ENCODE data around the gene MMP2.

Gene MMP2

DNA sequence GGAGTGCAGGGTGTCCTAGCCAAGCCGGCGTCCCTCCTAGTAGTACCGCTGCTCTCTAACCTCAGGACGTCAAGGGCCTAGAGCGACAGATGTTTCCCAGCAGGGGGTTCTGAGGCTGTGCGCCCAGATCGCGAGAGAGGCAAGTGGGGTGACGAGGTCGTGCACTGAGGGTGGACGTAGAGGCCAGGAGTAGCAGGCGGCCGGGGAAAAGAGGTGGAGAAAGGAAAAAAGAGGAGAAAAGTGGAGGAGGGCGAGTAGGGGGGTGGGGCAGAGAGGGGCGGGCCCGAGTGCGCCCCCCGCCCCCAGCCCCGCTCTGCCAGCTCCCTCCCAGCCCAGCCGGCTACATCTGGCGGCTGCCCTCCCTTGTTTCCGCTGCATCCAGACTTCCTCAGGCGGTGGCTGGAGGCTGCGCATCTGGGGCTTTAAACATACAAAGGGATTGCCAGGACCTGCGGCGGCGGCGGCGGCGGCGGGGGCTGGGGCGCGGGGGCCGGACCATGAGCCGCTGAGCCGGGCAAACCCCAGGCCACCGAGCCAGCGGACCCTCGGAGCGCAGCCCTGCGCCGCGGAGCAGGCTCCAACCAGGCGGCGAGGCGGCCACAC lies at the start of gene MMP2:
TSS of gene MMP2 (plus strand) at position 372 of the 603 bp plus-strand sequence. CDS start 282 bp downstream, outside the sequence.
- no peak for DNase-seq

DNA sequence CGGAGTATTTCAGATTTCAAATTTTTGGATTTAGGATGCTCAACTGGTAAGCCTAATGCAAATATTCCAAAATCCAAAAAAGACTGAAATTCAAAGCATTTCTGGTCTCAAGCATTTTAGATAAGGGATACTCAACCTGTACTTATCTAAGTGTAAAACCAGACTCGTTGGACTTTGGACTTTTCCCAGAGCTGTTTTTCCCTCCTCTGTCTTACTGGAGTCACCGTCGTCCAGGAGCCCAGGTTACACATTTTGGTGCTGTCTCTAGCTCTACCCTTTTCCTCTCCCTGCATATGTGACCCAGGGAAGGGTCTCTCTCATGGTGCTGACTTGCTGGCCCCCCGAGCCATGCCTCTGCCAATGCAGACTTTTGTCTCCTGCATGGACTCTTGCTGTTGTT lies 46.0 kb upstream of the MMP2 start:
- no peak for DNase-seq

DNA sequence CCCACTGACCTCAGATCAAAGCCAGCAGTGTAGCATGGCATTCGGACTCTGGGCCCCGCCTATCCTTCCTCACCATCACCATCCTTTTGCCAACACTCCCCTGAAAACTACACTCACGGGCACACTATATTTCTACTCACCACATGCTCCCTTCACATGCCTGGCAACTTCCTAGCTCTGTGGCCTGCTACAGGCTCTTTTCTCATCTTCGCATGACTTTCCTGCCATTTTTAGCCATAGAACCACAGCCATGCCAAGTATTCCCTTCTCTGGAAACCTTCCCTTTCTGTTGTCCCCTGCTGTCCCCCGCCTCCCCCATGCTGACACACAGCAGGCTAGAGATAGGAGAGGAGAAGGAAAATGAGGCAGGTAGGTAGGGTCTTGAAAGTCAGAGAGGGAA lies 45.5 kb upstream of the MMP2 start:
- no peak for DNase-seq

DNA sequence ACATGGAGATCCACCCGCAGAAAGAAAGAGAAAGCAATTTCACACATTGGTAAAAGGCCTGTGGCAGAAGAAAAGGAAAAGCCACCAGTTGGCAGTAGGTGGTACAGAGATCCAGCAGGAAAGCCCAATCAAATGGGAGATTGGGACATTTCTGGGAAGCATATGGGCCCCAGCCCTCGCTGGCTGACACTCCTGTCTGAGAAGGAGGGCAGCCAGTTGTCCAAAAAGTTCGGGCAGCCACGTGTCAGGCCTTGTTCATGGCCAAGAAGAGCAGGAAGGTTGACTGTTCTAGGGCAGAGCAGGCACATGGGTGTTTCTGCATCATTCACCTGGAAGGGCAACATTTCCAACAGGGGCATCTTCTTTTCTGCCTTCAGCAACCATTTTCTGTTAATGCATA lies 45.0 kb upstream of the MMP2 start:
- no peak for DNase-seq

DNA sequence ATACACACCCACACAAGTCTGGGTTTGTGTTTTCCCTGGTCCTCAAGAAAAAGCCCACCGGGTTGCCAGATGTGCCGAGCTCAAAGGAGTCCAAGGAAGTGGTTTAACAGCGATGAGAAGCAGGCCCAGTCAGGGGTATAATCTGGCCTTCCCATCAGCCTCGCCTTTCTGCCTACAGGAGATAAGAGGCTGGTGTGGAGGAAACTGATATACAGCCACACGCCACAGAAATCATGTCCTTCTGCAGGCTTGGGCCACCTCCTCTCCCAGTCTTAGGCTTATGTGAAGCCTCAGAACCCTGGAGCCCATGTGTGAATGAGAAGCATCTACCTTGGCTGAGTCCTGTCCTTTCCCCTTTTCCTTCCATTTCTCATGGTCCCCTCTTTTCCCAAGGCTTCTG lies 43.6 kb upstream of the MMP2 start:
- DNase-seq = no peak

DNA sequence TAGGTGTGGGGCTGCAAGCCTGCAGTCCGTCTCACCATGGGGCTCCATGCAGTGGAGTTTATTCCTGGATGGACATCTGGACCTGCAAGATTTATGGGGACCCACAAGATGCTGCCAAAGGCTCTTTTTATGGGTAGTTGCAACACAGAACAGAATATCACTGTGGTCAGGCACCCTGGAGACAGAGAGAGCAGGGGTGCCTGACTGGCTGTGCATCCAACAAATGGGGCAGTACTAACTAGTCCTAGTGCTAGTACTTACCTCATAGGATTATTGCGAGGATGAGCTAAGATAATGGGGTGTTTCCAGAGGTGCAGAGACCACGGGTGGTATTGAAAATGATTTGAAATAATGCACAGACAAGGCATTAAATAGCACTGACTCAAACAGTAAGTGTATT lies 42.4 kb upstream of the MMP2 start:
- no peak for DNase-seq

DNA sequence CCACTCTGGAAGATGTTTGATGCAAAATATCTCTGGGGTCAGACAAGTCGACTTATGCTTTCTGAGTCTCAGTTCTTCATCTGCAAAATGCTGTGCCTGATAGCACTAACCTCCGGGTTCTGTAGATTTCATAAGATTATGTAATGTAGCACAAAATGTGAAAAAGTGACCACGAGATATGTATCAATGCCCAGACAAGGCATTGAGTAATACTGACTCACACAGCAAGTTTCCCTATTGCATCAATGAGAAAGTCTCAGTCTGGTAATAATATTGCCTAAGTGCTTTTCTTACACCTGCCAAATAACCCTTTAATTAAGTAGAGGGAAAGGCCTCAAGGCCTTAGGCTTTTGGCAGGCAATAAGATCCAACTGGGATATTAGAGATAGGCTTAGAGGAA lies 41.4 kb upstream of the MMP2 start:
- DNase-seq = no peak

DNA sequence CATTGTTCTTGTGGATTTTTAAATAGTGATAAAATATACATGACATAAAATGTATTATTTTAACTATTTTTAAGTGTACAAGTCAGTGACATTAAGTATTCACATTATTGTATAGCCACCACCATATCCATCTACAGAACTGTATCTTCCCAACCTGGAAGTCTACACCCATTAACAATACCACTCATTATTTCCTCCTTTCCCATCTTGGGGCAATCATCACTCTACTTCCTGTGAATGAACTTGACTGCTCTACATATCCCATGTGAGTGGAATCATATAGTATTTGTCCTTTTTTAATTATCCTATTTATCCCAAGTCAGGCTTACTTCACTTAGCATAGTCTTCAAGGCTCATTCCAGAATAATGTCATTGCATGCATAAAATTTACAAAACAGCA lies 40.7 kb upstream of the MMP2 start:
- DNase-seq = no peak

DNA sequence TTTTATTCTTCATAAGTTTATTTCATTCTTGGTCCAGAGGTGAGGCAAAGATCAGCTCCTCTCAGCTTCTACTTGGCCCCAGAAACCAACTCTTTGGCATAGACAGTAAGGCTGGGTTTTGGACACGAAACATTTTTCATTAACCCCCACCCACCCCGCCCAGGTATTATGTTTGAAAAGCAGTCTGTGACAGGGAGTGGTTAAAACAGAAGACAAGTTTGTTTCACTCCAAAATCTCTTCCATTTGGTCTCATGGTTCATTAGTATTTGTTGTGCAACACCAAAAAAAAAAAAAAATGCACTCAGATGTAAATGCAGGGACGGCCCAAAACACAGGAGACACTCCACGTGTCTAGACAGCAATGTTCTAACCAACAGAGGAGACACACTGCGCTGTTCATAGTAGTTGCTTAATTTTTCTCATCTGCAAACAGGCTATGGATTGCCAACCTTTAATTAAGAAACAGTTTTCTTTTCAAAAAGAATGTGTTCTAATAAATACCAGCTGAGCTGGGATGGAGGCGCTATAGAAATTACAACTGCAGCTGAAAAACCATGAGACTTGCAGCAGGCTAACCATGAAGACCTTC lies 39.8 kb upstream of the MMP2 start:
- no peak for DNase-seq

DNA sequence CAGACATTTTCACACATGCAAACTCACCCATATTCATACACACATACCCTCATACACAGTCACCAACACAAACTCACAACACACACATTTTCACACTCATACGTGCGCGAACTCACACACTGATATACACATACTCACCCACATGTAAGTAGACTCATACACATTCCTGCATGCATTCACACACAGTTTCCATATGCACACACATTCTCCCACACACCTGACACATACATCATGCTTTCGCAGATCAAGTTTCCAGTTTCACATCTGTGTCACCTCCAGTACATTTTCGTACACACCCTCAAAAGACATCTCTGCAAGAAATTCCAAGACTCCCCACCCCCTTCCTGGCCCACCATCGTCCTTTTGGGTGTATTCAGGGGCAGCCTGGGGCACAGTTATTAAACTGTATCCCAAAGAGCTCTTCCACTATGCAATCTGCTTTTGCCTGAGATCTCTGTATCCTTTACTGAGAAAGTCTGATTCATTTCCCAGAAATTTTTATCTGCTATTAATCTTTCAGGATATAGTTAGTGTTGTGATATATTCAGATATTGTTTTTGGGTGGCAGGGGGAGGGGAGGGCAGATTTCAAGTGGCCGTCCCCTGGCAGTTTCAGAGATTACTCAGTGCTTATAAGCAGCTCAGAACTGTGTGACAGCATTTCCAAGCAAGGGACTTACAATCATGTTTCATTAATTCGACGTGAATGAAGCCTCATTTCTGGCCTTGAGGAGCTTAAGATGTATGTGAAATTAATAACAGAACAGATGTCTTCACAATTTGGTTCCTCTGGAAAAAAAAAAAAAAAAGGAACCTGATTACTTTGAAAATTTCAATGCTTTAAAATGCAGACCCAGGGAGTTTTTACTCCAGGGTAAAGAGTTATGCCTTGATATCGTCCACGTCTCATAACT lies 35.3 kb upstream of the MMP2 start:
- no peak for DNase-seq

DNA sequence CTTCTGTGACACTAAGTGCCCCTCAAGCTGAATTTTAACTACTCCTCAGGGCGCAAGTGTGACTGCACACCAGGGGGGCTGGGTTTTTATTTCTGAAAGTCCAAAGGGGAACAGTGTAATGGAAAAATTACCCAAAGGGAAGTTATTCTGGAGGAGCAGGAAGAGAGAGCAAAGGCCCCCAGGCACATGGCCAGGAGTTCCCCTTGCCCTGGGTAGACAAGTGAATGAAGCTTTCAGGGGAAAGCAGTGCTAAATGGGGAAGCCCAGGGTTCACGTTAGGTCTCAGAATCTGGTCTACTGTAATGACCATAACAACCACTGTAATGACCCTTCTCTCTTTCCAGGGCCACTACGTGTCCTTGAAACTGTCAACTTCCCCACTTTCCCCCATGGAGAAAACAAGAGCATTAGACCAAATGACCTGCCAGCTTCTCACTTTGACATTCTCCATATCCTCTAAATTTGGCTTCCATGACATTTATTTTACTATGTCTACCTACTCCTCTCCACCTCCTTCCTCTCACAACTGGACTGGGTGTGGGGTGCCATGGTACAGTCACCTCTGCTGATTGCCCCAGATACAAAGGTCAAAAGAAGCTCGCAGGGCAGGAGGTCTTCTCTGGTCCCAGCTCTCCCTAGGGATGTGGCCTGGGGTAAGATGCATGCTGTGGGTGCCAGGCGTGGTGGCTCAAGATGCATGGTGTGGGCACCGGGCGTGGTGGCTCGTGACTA lies 34.1 kb upstream of the MMP2 start:
- no peak for DNase-seq

DNA sequence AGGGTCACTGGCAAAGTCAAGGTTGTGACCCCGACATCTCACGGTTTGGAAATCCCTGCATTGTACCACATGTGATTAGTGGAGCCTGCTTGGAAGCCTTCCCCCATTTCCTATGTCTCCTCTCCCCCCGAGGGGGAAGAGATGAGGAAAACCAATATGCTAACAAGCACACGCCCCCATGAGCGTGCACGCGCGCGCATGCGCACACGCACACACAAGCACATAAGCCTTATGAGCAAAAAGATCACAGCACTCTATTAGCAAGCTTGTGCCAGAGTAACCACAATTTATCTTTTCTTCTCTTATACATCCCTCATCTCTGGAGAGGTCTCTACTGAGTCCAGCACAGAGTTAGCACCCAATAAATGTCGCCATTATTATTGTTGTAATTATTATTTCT lies 31.8 kb upstream of the MMP2 start:
- DNase-seq = no peak

DNA sequence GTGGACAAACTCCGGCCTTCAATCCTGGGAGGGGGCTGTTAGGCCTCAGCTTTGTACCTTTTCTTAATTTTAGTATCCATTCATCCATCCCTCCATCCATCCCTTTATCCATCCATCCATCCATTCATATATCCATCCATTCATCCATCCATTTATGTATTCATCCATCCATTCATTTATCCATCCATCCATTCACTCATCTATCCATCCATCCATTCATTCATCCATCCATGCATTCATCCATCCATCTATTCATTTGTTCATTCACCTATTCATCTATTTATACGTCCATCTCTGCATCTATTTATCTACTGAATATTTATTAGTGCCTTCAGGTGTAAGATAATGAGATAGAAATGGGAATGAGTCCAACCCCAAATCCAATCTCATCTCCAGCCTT lies 26.0 kb upstream of the MMP2 start:
- DNase-seq = no peak

DNA sequence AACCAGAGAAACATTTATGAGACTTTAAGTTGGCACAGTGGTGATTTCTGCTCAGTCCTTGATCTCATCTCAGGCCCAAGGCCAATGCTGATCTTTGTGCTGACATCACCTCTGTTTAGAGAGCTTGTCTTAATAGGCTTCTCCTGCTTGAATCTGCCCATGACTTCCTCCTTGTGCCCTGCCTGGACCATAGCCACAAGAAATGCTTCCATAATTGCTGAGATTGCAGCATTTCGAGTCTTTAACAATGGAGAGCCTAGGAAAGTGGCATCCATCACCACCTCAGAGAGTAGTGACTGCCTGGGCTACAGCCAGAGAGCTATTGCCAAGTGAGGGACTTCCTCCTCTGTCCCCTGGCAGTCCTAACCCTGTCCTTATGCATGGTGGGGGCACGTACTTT lies 25.1 kb upstream of the MMP2 start:
- DNase-seq = no peak

DNA sequence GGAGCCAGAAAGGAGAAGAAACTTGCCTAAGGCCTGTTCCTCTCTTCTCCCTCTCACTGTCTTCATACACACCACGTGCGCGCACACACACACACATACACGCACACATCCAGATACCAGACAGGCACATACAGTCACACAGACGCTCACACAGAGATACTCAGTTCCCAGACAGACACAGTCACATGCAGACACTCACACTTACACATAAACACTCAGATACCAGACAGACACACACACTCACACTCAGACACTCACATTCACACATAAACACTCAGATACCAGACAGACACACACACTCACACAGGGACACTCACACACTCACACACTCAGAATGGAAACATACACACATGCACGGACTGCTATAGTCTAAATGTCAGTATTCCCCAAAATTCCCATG lies 24.1 kb upstream of the MMP2 start:
- no peak for DNase-seq

DNA sequence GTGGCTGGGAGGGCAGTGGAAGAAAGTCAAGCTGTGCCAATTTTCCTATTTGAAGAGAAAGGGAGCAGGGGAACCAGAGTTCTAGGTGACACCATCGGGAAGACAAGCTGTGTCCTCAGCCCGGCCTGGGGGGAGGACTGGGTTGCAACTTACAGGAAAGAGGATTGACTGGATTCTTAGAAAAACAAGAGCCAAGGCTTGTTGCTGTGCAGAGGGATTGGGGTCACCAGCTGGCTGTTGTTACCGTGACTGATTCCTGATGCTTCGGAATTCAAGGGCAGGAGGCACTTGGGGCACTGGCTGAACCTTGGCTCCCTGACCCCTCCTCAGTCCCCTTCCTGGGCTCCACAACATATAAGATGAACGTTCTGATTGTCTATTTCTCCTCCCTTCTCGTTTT lies 16.8 kb upstream of the MMP2 start:
- no peak for DNase-seq

DNA sequence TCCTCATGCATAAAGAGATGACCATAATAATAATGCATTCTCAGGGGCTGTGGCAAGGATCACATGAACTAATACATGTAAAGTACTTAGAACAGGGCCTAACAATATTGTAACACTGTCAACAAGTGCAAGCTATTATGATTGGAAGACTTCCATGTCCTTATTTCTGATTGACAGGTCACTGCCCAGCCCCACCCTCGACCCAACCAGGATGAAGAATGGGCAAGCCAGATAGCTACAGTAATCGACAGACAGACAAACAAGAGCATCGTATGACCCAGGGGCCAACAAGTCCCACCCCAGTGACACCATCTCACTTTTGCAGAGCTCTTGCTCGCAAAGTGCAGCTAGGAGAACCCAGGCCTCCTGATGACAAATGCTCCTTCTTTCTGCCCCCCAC lies 14.6 kb upstream of the MMP2 start:
- DNase-seq = no peak

DNA sequence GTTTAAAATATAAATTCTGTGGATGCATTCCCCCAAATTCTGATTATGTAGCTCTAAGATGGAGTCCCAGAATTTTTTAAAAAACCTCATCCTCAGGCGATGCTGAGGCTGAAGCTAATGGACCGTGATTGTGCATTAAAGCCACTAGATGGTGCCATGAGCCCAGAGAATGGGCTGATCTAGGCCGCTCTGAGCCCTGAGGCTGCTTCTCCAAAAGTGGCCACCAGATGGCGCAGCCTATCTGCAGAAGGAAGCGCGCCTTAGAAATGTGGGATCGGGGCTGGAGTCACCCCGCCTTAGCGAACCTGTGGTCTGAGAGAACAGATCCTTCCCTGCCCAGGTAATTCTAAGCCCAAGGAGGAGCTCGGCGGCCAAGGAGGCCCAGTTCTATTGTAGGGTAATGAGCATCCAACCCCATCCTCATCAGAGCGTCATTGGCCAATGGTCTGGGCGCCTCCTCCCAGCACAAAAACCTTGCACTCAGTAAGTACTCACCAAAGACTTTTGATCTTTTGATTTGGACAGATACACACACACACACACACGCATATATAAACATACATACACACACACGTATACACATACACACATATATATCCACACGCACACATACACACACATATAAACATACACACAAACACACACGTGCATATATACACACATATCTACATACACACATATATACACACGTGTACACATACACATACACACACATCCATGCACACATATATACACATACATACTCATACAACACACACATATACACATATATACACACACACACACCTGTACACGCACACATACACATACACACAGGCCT lies 13.7 kb upstream of the MMP2 start:
- DNase-seq = peak; percentile 63 to 65

DNA sequence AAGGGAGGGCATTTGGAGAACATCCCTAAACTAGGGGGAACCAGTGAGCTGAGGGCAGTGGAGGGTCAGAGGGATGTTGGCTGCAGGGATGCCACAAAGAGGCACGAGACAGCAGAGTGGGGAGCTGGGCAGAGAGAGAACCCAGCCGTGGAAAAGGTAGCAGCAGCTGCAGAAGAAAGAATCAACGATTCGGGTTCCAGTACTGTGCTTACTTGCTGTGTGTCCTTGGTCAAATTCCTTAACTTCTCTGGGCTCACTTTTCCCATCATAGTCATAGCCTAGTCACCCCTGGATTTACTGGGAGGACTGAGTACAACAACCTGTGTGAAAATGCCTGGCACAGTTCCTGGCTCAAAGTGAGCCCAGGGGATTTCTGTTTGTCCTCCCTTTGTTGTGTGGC lies 12.8 kb upstream of the MMP2 start:
- DNase-seq = no peak

DNA sequence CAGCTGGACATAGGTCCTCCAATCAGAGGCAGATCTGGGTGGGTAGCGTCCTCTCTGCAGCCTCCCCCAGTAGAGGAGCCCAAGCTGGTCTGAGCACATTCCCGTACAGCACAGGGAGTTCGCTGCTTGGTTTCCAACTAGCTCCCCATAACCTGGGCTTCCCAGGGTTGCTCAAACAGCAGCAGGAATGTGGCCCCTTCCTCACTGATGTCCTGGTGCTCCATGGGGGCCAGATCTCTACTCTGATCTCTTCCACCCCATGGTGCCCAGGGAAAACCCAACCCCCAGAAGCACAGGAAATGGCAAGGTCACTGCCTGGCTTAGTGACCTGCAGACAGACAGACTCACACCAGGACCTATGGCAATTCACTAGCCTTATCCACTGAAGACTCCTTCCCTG lies 11.1 kb upstream of the MMP2 start:
- DNase-seq = no peak

DNA sequence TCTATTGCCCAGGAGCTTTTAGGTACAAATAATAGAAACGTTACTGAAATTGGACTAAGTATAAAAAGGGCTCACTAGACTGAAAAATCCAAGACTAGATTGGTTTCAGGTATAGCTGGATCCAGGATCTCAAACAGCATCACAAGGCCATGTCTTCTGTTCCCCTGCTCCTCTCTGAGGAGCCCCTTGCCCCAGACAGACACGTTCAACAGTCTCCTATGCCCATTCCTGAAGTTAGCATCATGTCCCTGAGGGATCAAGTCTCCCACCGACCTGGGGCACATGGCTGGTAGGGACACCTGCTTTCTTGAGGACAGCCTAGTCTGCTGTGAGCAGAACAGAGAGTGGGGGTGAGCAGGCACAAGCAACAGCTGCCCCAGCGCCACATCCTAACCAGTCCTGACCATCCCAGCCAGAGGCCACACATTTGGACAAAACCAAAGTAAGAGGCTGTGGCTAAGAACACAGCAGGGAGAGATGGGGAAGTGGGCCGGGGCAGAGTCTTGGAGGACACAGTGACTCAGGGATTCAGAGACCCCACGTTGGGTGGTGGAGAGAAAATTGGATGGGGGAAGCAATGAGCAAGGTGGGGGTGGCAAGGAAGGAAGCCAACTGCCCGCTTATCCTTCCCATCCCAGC lies 10.5 kb upstream of the MMP2 start:
- DNase-seq = no peak

Measured in SHP77 (cell line).